OCI-LY7 (cell line): ENCODE results near the gene CSNK1A1L. TPM values are rescaled to one million over a fixed set of nuclear protein-coding genes. Genes with fewer than 3 reads are reported as not detected.

ENCODE experiments used
- BruUV-seq: library from RNA; stranded (reverse); fragments of 400-500 nt; replicated peaks from 2 replicates; lab custom pipeline; 2021; lab: Mats Ljungman, UMichigan
- CTCF ChIA-PET: fragments of 300-600 bp; sonication (Branson Sonifier 250); formaldehyde crosslinking; loops from one replicate; lab custom pipeline; 2022; ENCODE audit warnings: antibody characterized with exemption; ENCODE audit not compliant: unreplicated experiment; lab: Charles Lee
- POLR2A ChIA-PET: fragments of 300-600 bp; sonication (Branson Sonifier 250); formaldehyde crosslinking; loops from one replicate; lab custom pipeline; 2022; ENCODE audit warnings: antibody characterized with exemption; lab: Charles Lee
- DNase-seq: peaks from one replicate; pipeline ENCODE4 v3.0.0-alpha.2; 2015; ENCODE audit warnings: low spot score
- H2AFZ ChIP-seq: fragments of 200-600 bp; sonication (generic), shearing (Covaris generic); 2 replicates; pipeline ENCODE4 v1.6.1; 2014; ENCODE audit warnings: mild to moderate bottlenecking, antibody characterized with exemption, low read length, moderate library complexity
- H3K27ac ChIP-seq: fragments of 200-600 bp; sonication (generic); 2 replicates; pipeline ENCODE4 v1.5.1; 2014; ENCODE audit warnings: mixed run types, low read depth, mild to moderate bottlenecking, moderate library complexity, low read length, inconsistent platforms; ENCODE audit not compliant: poor library complexity, severe bottlenecking
- H3K36me3 ChIP-seq: fragments of 200-600 bp; sonication (generic); 2 replicates; pipeline ENCODE4 v1.6.1; 2014; ENCODE audit warnings: mild to moderate bottlenecking, antibody characterized with exemption, low read length, moderate library complexity, mixed read lengths; ENCODE audit not compliant: insufficient read depth
- H3K4me1 ChIP-seq: fragments of 200-600 bp; sonication (generic); 2 replicates; pipeline ENCODE4 v1.5.1; 2014; ENCODE audit warnings: mild to moderate bottlenecking, low read length; ENCODE audit not compliant: insufficient read depth, poor library complexity, severe bottlenecking
- H3K4me2 ChIP-seq: fragments of 200-600 bp; sonication (generic); 2 replicates; pipeline ENCODE4 v1.6.1; 2014; ENCODE audit warnings: mild to moderate bottlenecking, low read length
- H3K4me3 ChIP-seq: fragments of 200-600 bp; sonication (generic); 2 replicates; pipeline ENCODE4 v1.5.1; 2014; ENCODE audit warnings: mild to moderate bottlenecking, low read depth, low read length; ENCODE audit not compliant: poor library complexity, severe bottlenecking
- H3K79me2 ChIP-seq: fragments of 200-600 bp; sonication (generic); 2 replicates; pipeline ENCODE4 v1.6.1; 2016; ENCODE audit warnings: low read depth, mild to moderate bottlenecking, low read length, moderate library complexity, mixed read lengths; ENCODE audit not compliant: insufficient read depth
- H3K9me2 ChIP-seq: fragments of 200-600 bp; sonication (generic); 2 replicates; pipeline ENCODE4 v1.6.1; 2016; ENCODE audit warnings: mild to moderate bottlenecking, low read length, mixed read lengths; ENCODE audit not compliant: insufficient read depth
- H3K9me3 ChIP-seq: fragments of 200-600 bp; sonication (generic); 2 replicates; pipeline ENCODE4 v1.6.1; 2014; ENCODE audit warnings: mild to moderate bottlenecking, mixed run types, low read length, mixed read lengths
- H4K20me1 ChIP-seq: fragments of 200-600 bp; sonication (generic); 2 replicates; pipeline ENCODE4 v1.6.1; 2014; ENCODE audit warnings: mild to moderate bottlenecking, antibody characterized with exemption, low read length, moderate library complexity, mixed read lengths; ENCODE audit not compliant: insufficient read depth
- CTCF ChIP-seq: fragments of 200-600 bp; sonication (generic); conservative IDR thresholded peaks from 2 replicates; pipeline ENCODE4 v1.5.1; 2014; ENCODE audit warnings: mild to moderate bottlenecking, antibody characterized with exemption, low read length, moderate library complexity, mixed read lengths
- EZH2phosphoT487 ChIP-seq: fragments of 200-600 bp; sonication (generic); IDR thresholded peaks from 2 replicates; pipeline ENCODE4 v1.6.1; 2018; ENCODE audit warnings: low read depth, borderline replicate concordance, mild to moderate bottlenecking, mixed run types, antibody characterized with exemption, low read length, moderate library complexity, mixed read lengths
- intact Hi-C: fragments of 100-400 bp; cut with micrococcal nuclease; formaldehyde crosslinking; loops from one replicate; pipeline ENCODE4 v1.10.0; 2022; ENCODE audit not compliant: unreplicated experiment
- total RNA-seq, 2 experiments: library from RNA; depleted of rRNA in 1 of 2; stranded (reverse); fragments of >200 nt in 1 of 2; shearing (Covaris generic) in 1 of 2; gene quantifications; 2 replicates each; pipeline ENCODE4 v1.2.3, GENCODE V29; 2014 to 2022

CSNK1A1L gene
- total RNA-seq, 2 experiments from 2014 or later = not detected

GRCh38 chr13:37085606-37086005, 19.9 kb downstream of the CSNK1A1L start:
- no peak for DNase-seq
- no peaks in the 10 kb centered on the region for H3K36me3 ChIP-seq
- no peaks in the 10 kb centered on the region for H3K4me1 ChIP-seq
- no TSS peak for BruUV-seq
- no peak overlapping the region for H3K4me2 ChIP-seq
- no peak overlapping the region for H2AFZ ChIP-seq
- no peaks in the 10 kb centered on the region for H4K20me1 ChIP-seq
- no peaks in the 10 kb centered on the region for H3K9me2 ChIP-seq
- no peaks in the 10 kb centered on the region for H3K79me2 ChIP-seq
- intact Hi-C loops = no loop called here
- H3K9me3 ChIP-seq = no peaks in the 10 kb centered on the region
- CTCF ChIA-PET = no interaction called here
- no peak overlapping the region for H3K27ac ChIP-seq
- TF ChIP-seq CTCF (no peak), EZH2phosphoT487 (no peak)
- POLR2A ChIA-PET = interaction anchor here (0.7 kb wide), 1 partner anchor 1756 kb away, joined by 3 read pairs; no protein-coding TSS in a partner anchor
- no peak overlapping the region for H3K4me3 ChIP-seq

DNA sequence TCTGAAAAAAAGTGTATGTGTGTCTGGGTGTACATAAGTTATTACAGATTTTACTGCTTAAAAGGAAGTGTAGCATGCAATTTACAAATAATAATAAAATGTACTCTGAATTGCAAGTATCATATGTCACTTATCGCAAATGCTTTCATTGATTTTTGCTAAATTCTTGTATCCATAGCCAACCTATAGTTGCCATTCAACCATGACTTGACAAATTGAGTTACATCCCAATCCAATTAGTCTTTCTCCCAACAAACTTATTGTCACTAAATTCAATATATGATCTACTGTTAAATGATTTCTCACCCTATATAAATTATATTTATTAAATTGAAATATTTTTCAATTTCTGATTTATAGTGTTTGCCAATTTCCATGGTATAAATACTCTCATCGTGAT, 28.6 kb downstream of the CSNK1A1L start:
- Histone ChIP-seq H3K4me3 (no peak overlapping the region), H3K9me3 (no peaks in the 10 kb centered on the region), H3K4me2 (no peak overlapping the region), H3K4me1 (no peaks in the 10 kb centered on the region), H3K36me3 (no peaks in the 10 kb centered on the region), H3K27ac (no peak overlapping the region), H2AFZ (no peak overlapping the region), H3K79me2 (no peaks in the 10 kb centered on the region), H3K9me2 (no peaks in the 10 kb centered on the region), H4K20me1 (no peaks in the 10 kb centered on the region)
- TF ChIP-seq CTCF (no peak), EZH2phosphoT487 (no peak)
- POLR2A ChIA-PET = interaction anchor here (0.6 kb wide), 1 partner anchor 77 kb away, joined by 4 read pairs; no protein-coding TSS in a partner anchor
- CTCF ChIA-PET = no interaction called here
- intact Hi-C loops = no loop called here
- no peak for DNase-seq
- no TSS peak for BruUV-seq

- H3K4me3 ChIP-seq = no peak overlapping the region
- ChIA-PET CTCF (no interaction called here), POLR2A (interaction anchor here (0.7 kb wide), 1 partner anchor 107 kb away, joined by 3 read pairs; no protein-coding TSS in a partner anchor)
- no peak overlapping the region for H2AFZ ChIP-seq
- DNase-seq = no peak
- H3K36me3 ChIP-seq = no peaks in the 10 kb centered on the region
- intact Hi-C loops = no loop called here
- H3K9me2 ChIP-seq = no peaks in the 10 kb centered on the region
- H3K4me2 ChIP-seq = no peak overlapping the region
- BruUV-seq = no TSS peak
- no peaks in the 10 kb centered on the region for H4K20me1 ChIP-seq
- no peaks in the 10 kb centered on the region for H3K79me2 ChIP-seq
- H3K4me1 ChIP-seq = no peaks in the 10 kb centered on the region
- TF ChIP-seq EZH2phosphoT487 (no peak), CTCF (no peak)
- no peak overlapping the region for H3K27ac ChIP-seq
- H3K9me3 ChIP-seq = no peaks in the 10 kb centered on the region
These were observed 30.3 kb downstream of the CSNK1A1L start for GRCh38 chr13:37075164-37075563.
